ENCODE measurements around the gene PLEKHG1. TPM values are rescaled to one million over a fixed set of nuclear protein-coding genes. Genes with fewer than 3 reads are reported as not detected.

The PLEKHG1 gene
- total and polyA plus RNA-seq, 7 donors: 4.2 to 13.2 (median 9.4) TPM

GRCh38 chr6:150632785-150633485 lies 33.2 kb downstream of the PLEKHG1 start:
- TF ChIP-seq POLR2AphosphoS5 (IDR thresholded peaks at IDR 0.05) (no peak), POLR2A (IDR thresholded peaks at IDR 0.05) (no peak), EP300 (IDR thresholded peaks at IDR 0.05) (no peak), CTCF (IDR thresholded peaks at IDR 0.05) (no peak)
- no peak for DNase-seq
- H3K27me3 ChIP-seq: no peaks in the 10 kb centered on the region
- intact Hi-C loops (cut with DNase I): no loop called here
- H3K4me3 ChIP-seq: no peak overlapping the region
- peak overlapping the region in 2 of 4 donors; percentile 21 to 28 for H3K27ac ChIP-seq
- WGBS, 2 donors: 60 to 81% methylated on average over 13 of the region's 13 CpGs
- no peaks in the 10 kb centered on the region for H3K9me3 ChIP-seq
- no peaks in the 10 kb centered on the region for H3K36me3 ChIP-seq
- H3K4me1 ChIP-seq: peaks cover 0 to 18% (median 9%) of the 10 kb centered on the region in 4 donors

GRCh38 chr6:150633486-150633834 lies 33.8 kb downstream of the PLEKHG1 start:
- intact Hi-C loops (cut with DNase I): no loop called here
- peak overlapping the region in 1 of 4 donors; percentile 28 for H3K27ac ChIP-seq
- no peaks in the 10 kb centered on the region for H3K9me3 ChIP-seq
- H3K36me3 ChIP-seq: no peaks in the 10 kb centered on the region
- peaks cover 0 to 15% (median 7%) of the 10 kb centered on the region in 4 donors for H3K4me1 ChIP-seq
- H3K4me3 ChIP-seq: no peak overlapping the region
- WGBS, 2 donors: 72 to 88% methylated on average over 4 of the region's 4 CpGs
- no peak for DNase-seq
- no peak for TF ChIP-seq CTCF (IDR thresholded peaks at IDR 0.05)
- no peak for TF ChIP-seq POLR2A (IDR thresholded peaks at IDR 0.05)
- no peak for TF ChIP-seq EP300 (IDR thresholded peaks at IDR 0.05)
- no peak for TF ChIP-seq POLR2AphosphoS5 (IDR thresholded peaks at IDR 0.05)
- no peaks in the 10 kb centered on the region for H3K27me3 ChIP-seq

- H3K4me3 ChIP-seq: no peak overlapping the region
- H3K4me1 ChIP-seq: peaks cover 0 to 19% (median 9%) of the 10 kb centered on the region in 4 donors
- H3K36me3 ChIP-seq: no peaks in the 10 kb centered on the region
- no peak for DNase-seq
- peak overlapping the region in 1 of 4 donors; percentile 27 for H3K27ac ChIP-seq
- H3K27me3 ChIP-seq: no peaks in the 10 kb centered on the region
- H3K9me3 ChIP-seq: no peaks in the 10 kb centered on the region
- intact Hi-C loops (cut with DNase I): no loop called here
- TF ChIP-seq EP300 (IDR thresholded peaks at IDR 0.05) (no peak), POLR2A (IDR thresholded peaks at IDR 0.05) (no peak), POLR2AphosphoS5 (IDR thresholded peaks at IDR 0.05) (no peak), CTCF (IDR thresholded peaks at IDR 0.05) (no peak)
- 66 to 80% methylated on average over 4 of the region's 4 CpGs for WGBS, 2 donors
These were observed 34.7 kb downstream of the PLEKHG1 start for GRCh38 chr6:150634176-150634963.

- Histone ChIP-seq H3K4me1 (peaks cover 0 to 19% (median 9%) of the 10 kb centered on the region in 4 donors), H3K36me3 (no peaks in the 10 kb centered on the region), H3K4me3 (no peak overlapping the region), H3K9me3 (no peaks in the 10 kb centered on the region), H3K27ac (peak overlapping the region in 1 of 4 donors; percentile 19), H3K27me3 (no peaks in the 10 kb centered on the region)
- no peak for DNase-seq
- 50 to 60% methylated on average over 1 of the region's 1 CpG for WGBS, 2 donors
- TF ChIP-seq POLR2A (IDR thresholded peaks at IDR 0.05) (no peak), POLR2AphosphoS5 (IDR thresholded peaks at IDR 0.05) (no peak)
- intact Hi-C loops (cut with DNase I): no loop called here
These were observed 35.2 kb downstream of the PLEKHG1 start for GRCh38 chr6:150634964-150635292.

- TF ChIP-seq EP300 (IDR thresholded peaks at IDR 0.05) (no peak), POLR2A (IDR thresholded peaks at IDR 0.05) (no peak), POLR2AphosphoS5 (IDR thresholded peaks at IDR 0.05) (no peak), CTCF (IDR thresholded peaks at IDR 0.05) (no peak)
- Histone ChIP-seq H3K9me3 (no peaks in the 10 kb centered on the region), H3K4me1 (peaks cover 0 to 24% (median 10%) of the 10 kb centered on the region in 4 donors), H3K27ac (no peak overlapping the region), H3K4me3 (no peak overlapping the region), H3K27me3 (no peaks in the 10 kb centered on the region), H3K36me3 (no peaks in the 10 kb centered on the region)
- no peak for DNase-seq
- 21 to 59% methylated on average over 3 of the region's 3 CpGs for WGBS, 2 donors
- intact Hi-C loops (cut with DNase I): no loop called here
These were observed 36.3 kb downstream of the PLEKHG1 start for GRCh38 chr6:150635906-150636514.

All from sigmoid colon (tissue), 7 donors.